HEK293 (cell line): ENCODE data around the gene CLDN14.

Experiments
- TF ChIP-seq, protein P1 (sequence below): fragments of 450-650 bp; formaldehyde crosslinking; IDR thresholded peaks from 2 replicates; pipeline ENCODE4 v1.5.1; 2016; ENCODE audit warnings: missing biosample characterization, missing genetic modification characterization
- TF ChIP-seq, protein P2 (sequence below): fragments of 450-650 bp; formaldehyde crosslinking; IDR thresholded peaks from 2 replicates; pipeline ENCODE4; 2016; ENCODE audit warnings: missing biosample characterization, missing genetic modification characterization

DNA sequence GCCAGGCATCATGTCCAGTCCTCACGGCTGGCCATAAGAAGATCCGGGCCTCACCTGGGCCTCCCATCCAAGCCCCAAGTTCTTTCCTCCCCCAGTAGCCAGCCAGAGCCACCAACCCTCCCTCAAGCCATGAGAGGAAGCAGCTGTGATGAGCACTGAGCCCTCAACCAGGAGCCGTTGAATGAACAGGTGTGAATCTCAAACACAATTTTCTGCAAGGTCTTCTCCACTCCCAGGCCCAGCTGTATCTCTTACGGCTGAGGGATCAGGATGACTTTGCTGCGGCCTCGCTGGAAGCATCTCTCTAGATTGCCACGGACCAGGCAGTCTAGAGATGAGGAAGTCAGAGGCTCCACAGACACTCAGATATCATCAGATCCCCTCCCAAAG lies 9.8 kb upstream of the CLDN14 start:
- TF ChIP-seq, protein P1, sequence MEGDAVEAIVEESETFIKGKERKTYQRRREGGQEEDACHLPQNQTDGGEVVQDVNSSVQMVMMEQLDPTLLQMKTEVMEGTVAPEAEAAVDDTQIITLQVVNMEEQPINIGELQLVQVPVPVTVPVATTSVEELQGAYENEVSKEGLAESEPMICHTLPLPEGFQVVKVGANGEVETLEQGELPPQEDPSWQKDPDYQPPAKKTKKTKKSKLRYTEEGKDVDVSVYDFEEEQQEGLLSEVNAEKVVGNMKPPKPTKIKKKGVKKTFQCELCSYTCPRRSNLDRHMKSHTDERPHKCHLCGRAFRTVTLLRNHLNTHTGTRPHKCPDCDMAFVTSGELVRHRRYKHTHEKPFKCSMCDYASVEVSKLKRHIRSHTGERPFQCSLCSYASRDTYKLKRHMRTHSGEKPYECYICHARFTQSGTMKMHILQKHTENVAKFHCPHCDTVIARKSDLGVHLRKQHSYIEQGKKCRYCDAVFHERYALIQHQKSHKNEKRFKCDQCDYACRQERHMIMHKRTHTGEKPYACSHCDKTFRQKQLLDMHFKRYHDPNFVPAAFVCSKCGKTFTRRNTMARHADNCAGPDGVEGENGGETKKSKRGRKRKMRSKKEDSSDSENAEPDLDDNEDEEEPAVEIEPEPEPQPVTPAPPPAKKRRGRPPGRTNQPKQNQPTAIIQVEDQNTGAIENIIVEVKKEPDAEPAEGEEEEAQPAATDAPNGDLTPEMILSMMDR (tag by site-specific recombination): no peak
- TF ChIP-seq, protein P2, sequence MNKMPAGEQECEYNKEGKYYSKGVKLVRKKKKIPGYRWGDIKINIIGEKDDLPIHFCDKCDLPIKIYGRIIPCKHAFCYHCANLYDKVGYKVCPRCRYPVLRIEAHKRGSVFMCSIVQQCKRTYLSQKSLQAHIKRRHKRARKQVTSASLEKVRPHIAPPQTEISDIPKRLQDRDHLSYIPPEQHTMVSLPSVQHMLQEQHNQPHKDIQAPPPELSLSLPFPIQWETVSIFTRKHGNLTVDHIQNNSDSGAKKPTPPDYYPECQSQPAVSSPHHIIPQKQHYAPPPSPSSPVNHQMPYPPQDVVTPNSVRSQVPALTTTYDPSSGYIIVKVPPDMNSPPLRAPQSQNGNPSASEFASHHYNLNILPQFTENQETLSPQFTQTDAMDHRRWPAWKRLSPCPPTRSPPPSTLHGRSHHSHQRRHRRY (tag by site-specific recombination): no peak
